HG03060 (cell line): ENCODE measurements around the gene FOXL2.

Experiments used
- ATAC-seq: cut with Tn5 transposase; IDR thresholded peaks from one replicate; pipeline ENCODE4 v1.9.1; 2021; ENCODE audit warnings: low read depth, moderate number of reproducible peaks; ENCODE audit not compliant: unreplicated experiment

Gene FOXL2

DNA sequence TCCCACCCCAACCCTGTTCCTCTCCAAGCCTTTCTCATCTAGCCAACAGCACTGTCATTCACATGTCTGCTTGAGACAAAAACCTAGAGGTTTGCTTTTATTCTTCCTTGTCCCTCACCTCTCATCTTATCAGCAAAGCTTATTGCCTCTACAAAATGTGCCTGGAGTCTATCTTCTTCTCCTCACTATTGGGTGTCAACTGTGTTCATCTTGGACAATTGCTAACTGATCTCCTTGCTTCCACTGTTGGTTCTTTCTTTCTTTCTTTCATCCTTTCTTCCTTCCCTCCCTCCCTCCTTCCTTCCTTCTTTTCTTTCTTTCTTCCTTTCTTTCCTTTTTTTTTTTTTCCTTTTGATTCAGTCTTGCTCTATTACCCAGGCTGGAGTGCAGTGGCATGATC is 48.2 kb downstream of the FOXL2 start:
- no peak for ATAC-seq

DNA sequence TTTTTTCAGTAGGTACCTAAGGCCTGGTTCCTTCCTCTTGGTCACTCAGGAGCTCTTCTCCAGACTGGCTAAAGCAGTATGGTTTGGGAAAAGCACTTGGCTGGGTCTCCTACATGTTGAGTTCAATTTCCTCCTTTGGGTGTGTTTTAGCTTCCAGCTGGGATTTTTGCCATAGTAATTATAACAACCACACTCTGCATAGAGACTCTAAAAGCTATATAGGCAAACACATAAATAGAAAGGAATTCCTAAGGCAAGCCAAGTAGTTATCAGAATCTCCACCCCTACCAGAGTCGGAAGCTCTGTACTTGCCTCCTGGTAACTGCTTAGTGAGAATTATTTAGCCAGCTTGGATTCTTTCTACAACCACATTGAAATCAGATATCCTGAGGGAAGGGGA is 48.6 kb downstream of the FOXL2 start:
- no peak for ATAC-seq
